K562 (cell line): ENCODE data around the gene PIP5KL1. TPM values are rescaled to one million over a fixed set of nuclear protein-coding genes. Genes with fewer than 3 reads are reported as not detected.

Experiments
- BRD9 ChIP-seq: fragments of 450-650 bp; IDR thresholded peaks from 2 replicates; pipeline ENCODE4 v1.6.1; 2018; ENCODE audit warnings: low read depth; ENCODE audit not compliant: partially characterized antibody
- CHD2 ChIP-seq: IDR thresholded peaks from 2 replicates; pipeline ENCODE4 v1.6.1; 2011; ENCODE audit warnings: low read depth, low read length
- ETV5 ChIP-seq: sonication (generic); formaldehyde crosslinking; IDR thresholded peaks from 2 replicates; pipeline ENCODE4 v1.4.0; 2020; ENCODE audit warnings: low read depth, mild to moderate bottlenecking, missing genetic modification reagents
- HDGF ChIP-seq: fragments of 450-650 bp; IDR thresholded peaks from 2 replicates; pipeline ENCODE4 v1.6.1; 2016
- HMGN3 ChIP-seq: IDR thresholded peaks from 2 replicates; pipeline ENCODE4 v1.6.1; 2011; ENCODE audit warnings: borderline replicate concordance, low read depth, mild to moderate bottlenecking, mixed read lengths, low read length; ENCODE audit not compliant: insufficient read length; ENCODE audit errors: extremely low read depth
- LARP7 ChIP-seq: fragments of 450-650 bp; IDR thresholded peaks from 2 replicates; pipeline ENCODE4 v1.6.1; 2016
- MAZ ChIP-seq, 2 experiments: fragments of 450-650 bp in 1 of 2; sonication (generic) in 1 of 2; formaldehyde crosslinking; IDR thresholded peaks in 1 of 2; conservative IDR thresholded peaks in 1 of 2; 2 replicates each; pipeline versions ENCODE4 v1.4.0 to v1.5.0; 2020; ENCODE audit warnings: mild to moderate bottlenecking in 1 of 2, missing genetic modification reagents in 1 of 2
- MBD2 ChIP-seq: sonication (generic); IDR thresholded peaks from 2 replicates; pipeline ENCODE4 v1.6.1; 2016; ENCODE audit warnings: low read depth, borderline replicate concordance
- SAP30 ChIP-seq: fragments of 200-600 bp; sonication (generic); IDR thresholded peaks from 2 replicates; pipeline ENCODE4 v1.6.1; 2012; ENCODE audit warnings: borderline replicate concordance, low read depth, mild to moderate bottlenecking, moderate library complexity, low read length, control low read depth, inconsistent platforms; ENCODE audit not compliant: insufficient read depth, poor library complexity, severe bottlenecking
- SMARCA5 ChIP-seq: fragments of 450-650 bp; IDR thresholded peaks from 2 replicates; pipeline ENCODE4 v1.6.1; 2016
- ZFP36 ChIP-seq: fragments of 150-350 bp; IDR thresholded peaks from 2 replicates; pipeline ENCODE4 v1.6.1; 2018; ENCODE audit warnings: low read length, low read depth; ENCODE audit not compliant: partially characterized antibody
- ZFP91 ChIP-seq: sonication (generic); formaldehyde crosslinking; IDR thresholded peaks from 2 replicates; pipeline ENCODE4 v1.8.0; 2022; ENCODE audit warnings: mild to moderate bottlenecking, missing genetic modification reagents
- ZNF134 ChIP-seq: fragments of 250-450 bp; sonication (Bioruptor Pico); conservative IDR thresholded peaks from 2 replicates; pipeline ENCODE4 v1.4.0; 2020
- ZNF639 ChIP-seq, 2 experiments: fragments of 200-800 bp in 1 of 2; sonication (Bioruptor generic) in 1 of 2; sonication (generic) in 1 of 2; formaldehyde crosslinking in 1 of 2; IDR thresholded peaks in 1 of 2; conservative IDR thresholded peaks in 1 of 2; 2 replicates each; pipeline versions ENCODE4 v1.5.0 to v1.6.1; 2016 to 2020; ENCODE audit warnings: missing compliant biosample characterization in 1 of 2, missing genetic modification characterization in 1 of 2, missing genetic modification reagents in 1 of 2
- polyA plus RNA-seq, 8 experiments: library from polyadenylated mRNA; depleted of rRNA in 4 of 8; stranded (reverse) in 5 of 8; unstranded in 3 of 8; fragments of >200 nt; fragmentation: Nextera tagmentation in 2 of 8; fragmentation: Illumina TruSeq in 1 of 8; extraction: Ambion mirVana in 2 of 8; extraction: Trizol in 1 of 8; gene quantifications; 2 replicates each; pipeline versions ENCODE4 v1.2.1 to v1.2.3, GENCODE V29; 2011 to 2014; ENCODE audit warnings: inconsistent platforms in 1 of 8, missing spikeins in 1 of 8
- total RNA-seq, 7 experiments: library from RNA; depleted of rRNA in 6 of 7; stranded (reverse); fragments of >200 nt in 6 of 7; fragmentation: Illumina TruSeq in 2 of 7; extraction: Trizol in 2 of 7; gene quantifications; 2 replicates each; pipeline versions ENCODE4 v1.2.1 to v1.2.3, GENCODE V29; 2011 to 2021; ENCODE audit warnings: low replicate concordance in 1 of 7
- TF ChIP-seq, protein P1 (sequence below): fragments of 250-450 bp; sonication (Bioruptor Pico); IDR thresholded peaks from 2 replicates; pipeline ENCODE4 v1.8.0; 2022; ENCODE audit warnings: inconsistent platforms, mild to moderate bottlenecking, moderate library complexity, borderline replicate concordance
- TF ChIP-seq, protein P2 (sequence below): sonication (generic); formaldehyde crosslinking; IDR thresholded peaks from 2 replicates; pipeline ENCODE4 v1.8.0; 2022; ENCODE audit warnings: mild to moderate bottlenecking, low read depth, missing genetic modification reagents

PIP5KL1 gene
- total and polyA plus RNA-seq, 9 of the 15 experiments (the other 6 are each of a cell fraction or from before 2014, with no cell fraction given): 0.18 to 4.8 (median 1.2) TPM

DNA sequence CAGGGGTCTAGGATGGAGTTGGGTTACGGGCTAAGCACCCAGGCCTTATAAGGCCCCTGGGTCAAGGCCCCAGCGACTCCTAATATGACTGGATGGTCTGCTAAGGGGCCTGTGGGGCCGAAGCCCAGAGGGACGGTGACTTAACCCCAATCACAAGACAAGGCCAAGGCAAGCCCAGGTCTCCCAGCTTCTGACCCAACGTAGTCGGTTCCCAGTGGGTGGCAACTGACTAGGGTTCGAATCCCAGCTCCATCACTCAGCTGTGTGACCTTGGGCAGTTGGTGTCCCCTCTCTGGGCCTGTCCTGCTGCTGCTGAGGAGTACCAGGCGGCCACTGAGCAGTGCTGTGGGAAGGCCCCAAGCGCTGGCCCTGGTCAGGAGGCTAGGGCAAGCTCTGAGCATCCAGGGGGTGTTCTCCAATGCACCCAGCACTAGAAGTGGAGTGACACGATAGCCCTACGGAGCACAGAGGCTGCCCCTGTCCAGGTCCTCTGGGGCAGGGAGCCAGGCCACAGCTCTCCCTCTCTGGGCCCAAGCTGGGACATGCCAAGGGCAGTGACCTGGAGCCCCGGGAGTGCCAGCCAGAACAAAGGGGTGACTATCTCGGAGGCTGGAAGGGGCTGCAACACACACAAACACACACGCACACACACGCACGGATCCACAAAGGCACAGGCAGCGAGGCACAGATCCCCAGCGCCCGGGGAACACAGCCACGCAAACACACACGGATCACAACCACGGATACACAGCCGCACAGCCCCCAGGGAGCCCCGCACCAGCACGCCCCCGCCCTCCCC is 53.6 kb downstream of the PIP5KL1 start (continued):
- TF ChIP-seq, protein P1, sequence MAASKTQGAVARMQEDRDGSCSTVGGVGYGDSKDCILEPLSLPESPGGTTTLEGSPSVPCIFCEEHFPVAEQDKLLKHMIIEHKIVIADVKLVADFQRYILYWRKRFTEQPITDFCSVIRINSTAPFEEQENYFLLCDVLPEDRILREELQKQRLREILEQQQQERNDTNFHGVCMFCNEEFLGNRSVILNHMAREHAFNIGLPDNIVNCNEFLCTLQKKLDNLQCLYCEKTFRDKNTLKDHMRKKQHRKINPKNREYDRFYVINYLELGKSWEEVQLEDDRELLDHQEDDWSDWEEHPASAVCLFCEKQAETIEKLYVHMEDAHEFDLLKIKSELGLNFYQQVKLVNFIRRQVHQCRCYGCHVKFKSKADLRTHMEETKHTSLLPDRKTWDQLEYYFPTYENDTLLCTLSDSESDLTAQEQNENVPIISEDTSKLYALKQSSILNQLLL (CRISPR knock-in tag): no peak
- TF ChIP-seq HMGN3: no peak
- 0 out of 4 replicates have a peak, but pooled peaks of 1 of the 2 experiments have one; percentile 3 for TF ChIP-seq MAZ (CRISPR knock-in tag; conservative IDR thresholded peaks at IDR 0.05 in 1 of 2, IDR thresholded peaks at IDR 0.05 in 1 of 2)
- TF ChIP-seq ZNF639 (CRISPR knock-in tag; conservative IDR thresholded peaks at IDR 0.05 in 1 of 2, IDR thresholded peaks at IDR 0.05 in 1 of 2): no peak
- no peak for TF ChIP-seq ZFP91 (CRISPR knock-in tag)
- TF ChIP-seq SAP30: no peak
- TF ChIP-seq ZFP36: peak; percentile 77
- no peak for TF ChIP-seq ETV5 (CRISPR knock-in tag)
- no peak for TF ChIP-seq LARP7
- no peak for TF ChIP-seq MBD2
- no peak for TF ChIP-seq ZNF134 (CRISPR knock-in tag)
- TF ChIP-seq CHD2: no peak
- TF ChIP-seq BRD9: peak; percentile 27
- no peak for TF ChIP-seq HDGF
- TF ChIP-seq, protein P2, sequence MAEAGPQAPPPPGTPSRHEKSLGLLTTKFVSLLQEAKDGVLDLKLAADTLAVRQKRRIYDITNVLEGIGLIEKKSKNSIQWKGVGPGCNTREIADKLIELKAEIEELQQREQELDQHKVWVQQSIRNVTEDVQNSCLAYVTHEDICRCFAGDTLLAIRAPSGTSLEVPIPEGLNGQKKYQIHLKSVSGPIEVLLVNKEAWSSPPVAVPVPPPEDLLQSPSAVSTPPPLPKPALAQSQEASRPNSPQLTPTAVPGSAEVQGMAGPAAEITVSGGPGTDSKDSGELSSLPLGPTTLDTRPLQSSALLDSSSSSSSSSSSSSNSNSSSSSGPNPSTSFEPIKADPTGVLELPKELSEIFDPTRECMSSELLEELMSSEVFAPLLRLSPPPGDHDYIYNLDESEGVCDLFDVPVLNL: no peak
- TF ChIP-seq SMARCA5: peak; percentile 53; the same call in 1 of the 2 replicates
- TF ChIP-seq, all 486 proteins: peak for 10
